GM21381 (cell line): Measurements from ENCODE around the gene SLC4A2.

ENCODE experiments used
- ATAC-seq: cut with Tn5 transposase; IDR thresholded peaks from one replicate; pipeline ENCODE4 v1.9.1; 2021; ENCODE audit warnings: mild to moderate bottlenecking, moderate library complexity; ENCODE audit not compliant: unreplicated experiment

The SLC4A2 gene

GRCh38 chr7:151123822-151124464, 64.6 kb downstream of the SLC4A2 start:
- no peak for ATAC-seq

- ATAC-seq = no peak
These were observed 65.1 kb downstream of the SLC4A2 start for GRCh38 chr7:151124481-151124880.

GRCh38 chr7:151124899-151125399, 65.6 kb downstream of the SLC4A2 start:
- no peak for ATAC-seq

GRCh38 chr7:151125470-151125845, 66.1 kb downstream of the SLC4A2 start:
- no peak for ATAC-seq

- no peak for ATAC-seq
These were observed 66.6 kb downstream of the SLC4A2 start for GRCh38 chr7:151125846-151126481.
